K562 (cell line): ENCODE results near the gene ZDHHC18. TPM values are rescaled to one million over a fixed set of nuclear protein-coding genes. Genes with fewer than 3 reads are reported as not detected.
A peak's percentile ranks its signal among the peaks of the same experiment; 100 is the strongest.

Source experiments
- BHLHE40 ChIP-seq: IDR thresholded peaks from 2 replicates; pipeline ENCODE4 v1.6.1; 2011; ENCODE audit warnings: low read length, improper control_type of control experiment
- E4F1 ChIP-seq: fragments of 250-450 bp; sonication (Bioruptor Pico); IDR thresholded peaks from 2 replicates; pipeline ENCODE4 v1.5.0; 2021; ENCODE audit warnings: mild to moderate bottlenecking, borderline replicate concordance
- FOXK2 ChIP-seq, 2 experiments: fragments of 450-650 bp; IDR thresholded peaks in 1 of 2; conservative IDR thresholded peaks in 1 of 2; 2 replicates each; pipeline ENCODE4 v1.6.1; 2016; ENCODE audit warnings: low read depth in 2 of 2, mild to moderate bottlenecking in 1 of 2
- GABPB1 ChIP-seq: sonication (generic); formaldehyde crosslinking; IDR thresholded peaks from 2 replicates; pipeline ENCODE4 v1.8.0; 2022; ENCODE audit warnings: mild to moderate bottlenecking, missing genetic modification reagents
- MEF2A ChIP-seq: IDR thresholded peaks from 2 replicates; pipeline ENCODE4 v1.6.1; 2011; ENCODE audit warnings: low read depth, mild to moderate bottlenecking, low read length, moderate library complexity; ENCODE audit not compliant: control insufficient read depth
- MYNN ChIP-seq, 2 experiments: sonication (generic); formaldehyde crosslinking in 1 of 2; IDR thresholded peaks; 2 replicates each; pipeline versions ENCODE4 v1.5.0 to v1.6.1; 2016 to 2020; ENCODE audit warnings: antibody characterized with exemption in 1 of 2, missing genetic modification reagents in 1 of 2
- TRIM25 ChIP-seq: fragments of 450-650 bp; IDR thresholded peaks from 2 replicates; pipeline ENCODE4 v1.7.0; 2016; ENCODE audit warnings: borderline replicate concordance
- ZNF224 ChIP-seq: sonication (generic); formaldehyde crosslinking; IDR thresholded peaks from 2 replicates; pipeline ENCODE4 v1.8.0; 2022; ENCODE audit warnings: mild to moderate bottlenecking, missing genetic modification reagents
- ZNF232 ChIP-seq: sonication (generic); formaldehyde crosslinking; IDR thresholded peaks from 2 replicates; pipeline ENCODE4 v1.8.0; 2022; ENCODE audit warnings: mild to moderate bottlenecking, missing genetic modification reagents
- ZNF263 ChIP-seq: sonication (generic); formaldehyde crosslinking; IDR thresholded peaks from 2 replicates; pipeline ENCODE4 v1.8.0; 2022; ENCODE audit warnings: mild to moderate bottlenecking, missing genetic modification reagents, borderline replicate concordance
- ZNF589 ChIP-seq: fragments of 200-800 bp; sonication (Bioruptor generic); IDR thresholded peaks from 2 replicates; pipeline ENCODE4 v1.6.1; 2016; ENCODE audit warnings: low read depth, missing genetic modification characterization, missing compliant biosample characterization
- ZNF785 ChIP-seq: fragments of 250-450 bp; sonication (Bioruptor Pico); IDR thresholded peaks from 2 replicates; pipeline ENCODE4 v1.4.0; 2020; ENCODE audit warnings: mild to moderate bottlenecking
- polyA plus RNA-seq, 8 experiments: library from polyadenylated mRNA; depleted of rRNA in 4 of 8; stranded (reverse) in 5 of 8; unstranded in 3 of 8; fragments of >200 nt; fragmentation: Nextera tagmentation in 2 of 8; fragmentation: Illumina TruSeq in 1 of 8; extraction: Ambion mirVana in 2 of 8; extraction: Trizol in 1 of 8; gene quantifications; 2 replicates each; pipeline versions ENCODE4 v1.2.1 to v1.2.3, GENCODE V29; 2011 to 2014; ENCODE audit warnings: inconsistent platforms in 1 of 8, missing spikeins in 1 of 8
- total RNA-seq, 7 experiments: library from RNA; depleted of rRNA in 6 of 7; stranded (reverse); fragments of >200 nt in 6 of 7; fragmentation: Illumina TruSeq in 2 of 7; extraction: Trizol in 2 of 7; gene quantifications; 2 replicates each; pipeline versions ENCODE4 v1.2.1 to v1.2.3, GENCODE V29; 2011 to 2021; ENCODE audit warnings: low replicate concordance in 1 of 7
- TF ChIP-seq, protein P1 (sequence below): sonication (generic); formaldehyde crosslinking; IDR thresholded peaks from 2 replicates; pipeline ENCODE4 v1.9.0; 2022; ENCODE audit warnings: mild to moderate bottlenecking, missing genetic modification reagents
- TF ChIP-seq, protein P2 (sequence below), 2 experiments: fragments of 450-650 bp in 1 of 2; sonication (generic) in 1 of 2; formaldehyde crosslinking in 1 of 2; IDR thresholded peaks; 2 replicates each; pipeline versions ENCODE4 v1.7.1 to v1.9.0; 2016 to 2022; ENCODE audit warnings: inconsistent platforms in 1 of 2, mild to moderate bottlenecking in 1 of 2, missing genetic modification reagents in 1 of 2

Gene ZDHHC18
- total and polyA plus RNA-seq, 9 of the 15 experiments (the other 6 are each of a cell fraction or from before 2014, with no cell fraction given), result 0.42 to 35.6 (median 15.8) TPM

DNA sequence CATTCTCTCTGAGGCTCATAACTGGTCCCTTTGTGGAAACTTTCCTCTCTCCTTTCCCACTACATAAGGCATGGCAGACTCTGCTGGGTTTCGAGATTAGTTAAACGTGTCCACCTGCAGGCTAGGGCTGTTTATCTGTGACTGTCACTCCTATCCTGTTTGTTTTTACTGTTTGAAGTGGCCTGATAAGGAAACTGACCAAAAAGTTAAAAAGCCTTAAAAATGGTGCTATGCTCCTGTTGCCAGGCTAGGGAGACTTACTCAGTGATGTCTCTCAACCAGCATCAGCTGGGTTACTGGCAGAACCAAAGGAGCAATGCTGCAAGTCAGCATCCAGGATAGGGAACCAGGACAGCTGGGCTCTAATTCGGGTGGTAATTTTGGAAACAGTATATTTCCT lies 34.9 kb upstream of the ZDHHC18 start (continued):
- TF ChIP-seq E4F1 (CRISPR knock-in tag) (no peak), GABPB1 (0 out of 2 replicates have a peak, but pooled peaks have one; percentile 24), BHLHE40 (peak; percentile 92), ZNF232 (CRISPR knock-in tag) (no peak), ZNF224 (no peak), MYNN (IDR thresholded peaks at IDR 0.05) (peak; percentile 81), MYNN (CRISPR knock-in tag; IDR thresholded peaks at IDR 0.05) (no peak), MEF2A (0 out of 2 replicates have a peak, but pooled peaks have one; percentile 34), ZNF589 (peak; percentile 45; the same call in 1 of the 2 replicates), TRIM25 (no peak), ZNF263 (no peak), FOXK2 (conservative IDR thresholded peaks at IDR 0.05 in 1 of 2, IDR thresholded peaks at IDR 0.05 in 1 of 2; ENCODE audit: low read depth in 2 of 2) (peak; percentile 84 to 85; a peak in 3 of 4 replicates), ZNF785 (no peak)
- TF ChIP-seq, protein P1, sequence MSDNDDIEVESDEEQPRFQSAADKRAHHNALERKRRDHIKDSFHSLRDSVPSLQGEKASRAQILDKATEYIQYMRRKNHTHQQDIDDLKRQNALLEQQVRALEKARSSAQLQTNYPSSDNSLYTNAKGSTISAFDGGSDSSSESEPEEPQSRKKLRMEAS (CRISPR knock-in tag), result peak; percentile 73; the same call in 1 of the 2 replicates
- TF ChIP-seq, protein P2, sequence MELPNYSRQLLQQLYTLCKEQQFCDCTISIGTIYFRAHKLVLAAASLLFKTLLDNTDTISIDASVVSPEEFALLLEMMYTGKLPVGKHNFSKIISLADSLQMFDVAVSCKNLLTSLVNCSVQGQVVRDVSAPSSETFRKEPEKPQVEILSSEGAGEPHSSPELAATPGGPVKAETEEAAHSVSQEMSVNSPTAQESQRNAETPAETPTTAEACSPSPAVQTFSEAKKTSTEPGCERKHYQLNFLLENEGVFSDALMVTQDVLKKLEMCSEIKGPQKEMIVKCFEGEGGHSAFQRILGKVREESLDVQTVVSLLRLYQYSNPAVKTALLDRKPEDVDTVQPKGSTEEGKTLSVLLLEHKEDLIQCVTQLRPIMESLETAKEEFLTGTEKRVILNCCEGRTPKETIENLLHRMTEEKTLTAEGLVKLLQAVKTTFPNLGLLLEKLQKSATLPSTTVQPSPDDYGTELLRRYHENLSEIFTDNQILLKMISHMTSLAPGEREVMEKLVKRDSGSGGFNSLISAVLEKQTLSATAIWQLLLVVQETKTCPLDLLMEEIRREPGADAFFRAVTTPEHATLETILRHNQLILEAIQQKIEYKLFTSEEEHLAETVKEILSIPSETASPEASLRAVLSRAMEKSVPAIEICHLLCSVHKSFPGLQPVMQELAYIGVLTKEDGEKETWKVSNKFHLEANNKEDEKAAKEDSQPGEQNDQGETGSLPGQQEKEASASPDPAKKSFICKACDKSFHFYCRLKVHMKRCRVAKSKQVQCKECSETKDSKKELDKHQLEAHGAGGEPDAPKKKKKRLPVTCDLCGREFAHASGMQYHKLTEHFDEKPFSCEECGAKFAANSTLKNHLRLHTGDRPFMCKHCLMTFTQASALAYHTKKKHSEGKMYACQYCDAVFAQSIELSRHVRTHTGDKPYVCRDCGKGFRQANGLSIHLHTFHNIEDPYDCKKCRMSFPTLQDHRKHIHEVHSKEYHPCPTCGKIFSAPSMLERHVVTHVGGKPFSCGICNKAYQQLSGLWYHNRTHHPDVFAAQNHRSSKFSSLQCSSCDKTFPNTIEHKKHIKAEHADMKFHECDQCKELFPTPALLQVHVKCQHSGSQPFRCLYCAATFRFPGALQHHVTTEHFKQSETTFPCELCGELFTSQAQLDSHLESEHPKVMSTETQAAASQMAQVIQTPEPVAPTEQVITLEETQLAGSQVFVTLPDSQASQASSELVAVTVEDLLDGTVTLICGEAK (IDR thresholded peaks at IDR 0.05), result no peak
- TF ChIP-seq, protein P2 (CRISPR knock-in tag; IDR thresholded peaks at IDR 0.05), result no peak
